Nephron (organoid): ENCODE measurements around the gene DHX40.

Experiments
- H3K27ac Mint-ChIP-seq, 3 experiments: 2 replicates each; pipeline ENCODE4 v1.8.0; 2020; ENCODE audit warnings: mixed read lengths in 3 of 3, mild to moderate bottlenecking in 2 of 3, moderate library complexity in 1 of 3
- H3K27me3 Mint-ChIP-seq: 2 replicates; pipeline ENCODE4 v1.8.0; 2021; ENCODE audit warnings: low read depth, mild to moderate bottlenecking, moderate library complexity, mixed read lengths
- H3K36me3 Mint-ChIP-seq: 2 replicates; pipeline ENCODE4 v1.8.0; 2020; ENCODE audit warnings: low read depth, mixed read lengths
- H3K4me1 Mint-ChIP-seq: 2 replicates; pipeline ENCODE4 v1.8.0; 2020; ENCODE audit warnings: mixed read lengths
- H3K4me3 Mint-ChIP-seq, 3 experiments: 2 replicates each; pipeline ENCODE4 v1.8.0; 2020; ENCODE audit warnings: mild to moderate bottlenecking in 3 of 3, mixed read lengths in 3 of 3, moderate library complexity in 2 of 3
- H3K9me3 Mint-ChIP-seq: 2 replicates; pipeline ENCODE4 v1.8.0; 2020; ENCODE audit warnings: mixed read lengths
- TF ChIP-seq, protein P1 (sequence below), 3 experiments: fragments of 200-600 bp; sonication (generic); IDR thresholded peaks; one replicate each; pipeline ENCODE4 v1.5.0; 2021; ENCODE audit warnings: antibody characterized with exemption in 3 of 3; ENCODE audit not compliant: unreplicated experiment in 3 of 3

Gene DHX40

DNA sequence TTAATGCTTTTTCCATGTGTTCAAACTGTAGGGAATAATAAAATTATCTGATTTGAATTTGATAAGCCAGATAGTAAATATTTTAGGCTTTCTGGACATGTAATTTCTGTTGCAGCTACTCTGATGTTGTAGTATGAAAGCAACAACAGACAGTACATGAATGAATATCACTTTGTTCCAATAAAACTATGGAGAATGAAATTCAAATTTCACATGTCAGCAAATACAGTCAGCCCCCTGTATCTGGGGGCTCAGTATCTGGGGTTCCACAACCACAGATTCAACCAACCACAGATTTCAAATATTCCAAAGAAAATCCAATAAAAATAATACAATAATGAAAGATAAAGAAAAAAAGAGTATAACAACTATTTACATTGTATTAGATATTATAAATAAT lies 46.1 kb downstream of the DHX40 start:
- Mint-ChIP-seq H3K4me1 (peaks cover 4% of the 10 kb centered on the region), H3K27me3 (no peaks in the 10 kb centered on the region), H3K27ac (no peak overlapping the region), H3K4me3 (no peak overlapping the region), H3K36me3 (peaks cover 35% of the 10 kb centered on the region), H3K9me3 (no peaks in the 10 kb centered on the region)
- TF ChIP-seq, protein P1, sequence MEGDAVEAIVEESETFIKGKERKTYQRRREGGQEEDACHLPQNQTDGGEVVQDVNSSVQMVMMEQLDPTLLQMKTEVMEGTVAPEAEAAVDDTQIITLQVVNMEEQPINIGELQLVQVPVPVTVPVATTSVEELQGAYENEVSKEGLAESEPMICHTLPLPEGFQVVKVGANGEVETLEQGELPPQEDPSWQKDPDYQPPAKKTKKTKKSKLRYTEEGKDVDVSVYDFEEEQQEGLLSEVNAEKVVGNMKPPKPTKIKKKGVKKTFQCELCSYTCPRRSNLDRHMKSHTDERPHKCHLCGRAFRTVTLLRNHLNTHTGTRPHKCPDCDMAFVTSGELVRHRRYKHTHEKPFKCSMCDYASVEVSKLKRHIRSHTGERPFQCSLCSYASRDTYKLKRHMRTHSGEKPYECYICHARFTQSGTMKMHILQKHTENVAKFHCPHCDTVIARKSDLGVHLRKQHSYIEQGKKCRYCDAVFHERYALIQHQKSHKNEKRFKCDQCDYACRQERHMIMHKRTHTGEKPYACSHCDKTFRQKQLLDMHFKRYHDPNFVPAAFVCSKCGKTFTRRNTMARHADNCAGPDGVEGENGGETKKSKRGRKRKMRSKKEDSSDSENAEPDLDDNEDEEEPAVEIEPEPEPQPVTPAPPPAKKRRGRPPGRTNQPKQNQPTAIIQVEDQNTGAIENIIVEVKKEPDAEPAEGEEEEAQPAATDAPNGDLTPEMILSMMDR (IDR thresholded peaks at IDR 0.05; ENCODE audit: unreplicated experiment in 3 of 3): no peak

DNA sequence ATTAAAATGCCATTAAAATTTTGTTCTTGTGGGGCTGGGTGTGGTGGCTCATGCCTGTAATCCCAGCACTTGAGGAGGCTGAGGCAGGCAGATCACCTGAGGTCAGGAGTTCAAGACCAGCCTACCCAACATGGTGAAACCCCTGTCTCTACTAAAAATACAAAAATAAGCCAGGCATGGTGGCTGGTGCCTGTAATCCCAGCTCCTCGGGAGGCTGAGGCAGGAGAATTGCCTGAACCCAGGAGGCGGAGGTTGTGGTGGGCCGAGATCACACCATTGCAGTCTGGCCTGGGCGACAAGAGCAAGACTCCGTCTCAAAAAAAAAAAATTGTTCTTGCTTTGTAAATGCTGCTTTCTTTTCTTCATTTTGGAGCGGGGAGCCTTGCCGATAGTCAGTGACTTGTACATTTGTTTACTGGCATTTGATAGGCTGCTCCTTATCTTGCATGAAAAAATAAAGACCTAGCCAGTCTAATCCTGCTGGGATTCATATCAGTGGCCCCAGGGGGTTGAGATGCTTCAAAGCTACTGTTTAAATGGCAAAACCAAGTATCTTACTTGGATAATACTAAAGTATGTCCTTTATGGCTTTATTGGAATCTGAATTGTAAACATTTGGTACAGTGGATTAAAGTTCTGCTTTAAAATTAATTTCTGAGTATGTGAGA lies 51.0 kb downstream of the DHX40 start:
- Mint-ChIP-seq H3K4me1 (peaks cover 26% of the 10 kb centered on the region), H3K36me3 (peaks cover 4% of the 10 kb centered on the region), H3K27ac (peak overlapping the region; percentile 99 to 100 (median 100)), H3K4me3 (peak overlapping the region; percentile 6 to 71 (median 64)), H3K27me3 (no peaks in the 10 kb centered on the region), H3K9me3 (no peaks in the 10 kb centered on the region)
- TF ChIP-seq, protein P1 (IDR thresholded peaks at IDR 0.05; ENCODE audit: unreplicated experiment in 3 of 3): no peak

DNA sequence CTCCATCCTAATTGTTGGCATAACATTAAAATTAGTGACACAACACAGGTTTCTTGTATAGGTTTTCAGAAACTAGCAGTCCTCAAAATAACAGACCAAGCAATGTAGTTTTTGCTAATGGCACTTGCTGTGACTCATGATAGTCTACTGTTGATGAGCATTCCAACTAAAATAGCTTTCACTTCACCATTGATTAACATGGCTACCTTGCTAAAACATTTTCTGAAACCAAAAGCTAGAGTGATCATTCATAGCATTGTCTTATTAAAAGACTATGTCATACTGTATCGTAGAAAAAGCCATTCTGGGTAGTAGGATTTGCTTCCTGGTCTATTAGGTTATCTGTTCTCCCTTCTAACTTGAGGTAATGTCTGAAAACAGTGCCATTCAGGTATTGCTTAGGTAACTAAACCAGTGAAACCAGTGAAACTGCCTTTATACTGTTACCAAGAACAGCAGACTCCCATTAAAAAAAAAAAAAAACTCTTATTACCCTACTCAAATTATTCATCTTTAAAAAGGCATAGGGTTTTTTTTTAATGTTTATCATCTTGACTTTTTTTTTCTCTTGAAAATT lies 51.8 kb downstream of the DHX40 start:
- Mint-ChIP-seq H3K4me1 (peaks cover 33% of the 10 kb centered on the region), H3K27ac (peak overlapping the region; percentile 99 to 100 (median 100)), H3K27me3 (no peaks in the 10 kb centered on the region), H3K36me3 (peaks cover 4% of the 10 kb centered on the region), H3K4me3 (peak overlapping the region; percentile 92 to 97 (median 96)), H3K9me3 (no peaks in the 10 kb centered on the region)
- TF ChIP-seq, protein P1 (IDR thresholded peaks at IDR 0.05; ENCODE audit: unreplicated experiment in 3 of 3): no peak

DNA sequence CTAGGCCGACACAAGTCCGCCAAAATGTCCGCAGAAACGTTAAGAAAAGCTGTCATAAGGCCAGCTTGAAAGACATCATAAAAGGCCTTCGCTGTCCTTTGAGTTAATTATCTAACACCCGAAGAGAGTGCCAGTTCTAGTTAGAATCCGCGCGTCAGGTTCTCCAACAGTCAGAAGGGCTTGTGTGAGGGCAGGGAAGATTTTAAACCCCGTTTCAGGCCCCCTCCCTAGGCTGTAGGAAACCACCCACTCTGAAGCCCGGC lies 53.6 kb downstream of the DHX40 start:
- peaks cover 42% of the 10 kb centered on the region for H3K4me1 Mint-ChIP-seq
- H3K4me3 Mint-ChIP-seq: peak overlapping the region; percentile 92 to 97 (median 96)
- TF ChIP-seq, protein P1 (IDR thresholded peaks at IDR 0.05; ENCODE audit: unreplicated experiment in 3 of 3): no peak
- peak overlapping the region; percentile 99 to 100 (median 100) for H3K27ac Mint-ChIP-seq
- H3K9me3 Mint-ChIP-seq: no peaks in the 10 kb centered on the region
- no peaks in the 10 kb centered on the region for H3K27me3 Mint-ChIP-seq
- peaks cover 2% of the 10 kb centered on the region for H3K36me3 Mint-ChIP-seq

DNA sequence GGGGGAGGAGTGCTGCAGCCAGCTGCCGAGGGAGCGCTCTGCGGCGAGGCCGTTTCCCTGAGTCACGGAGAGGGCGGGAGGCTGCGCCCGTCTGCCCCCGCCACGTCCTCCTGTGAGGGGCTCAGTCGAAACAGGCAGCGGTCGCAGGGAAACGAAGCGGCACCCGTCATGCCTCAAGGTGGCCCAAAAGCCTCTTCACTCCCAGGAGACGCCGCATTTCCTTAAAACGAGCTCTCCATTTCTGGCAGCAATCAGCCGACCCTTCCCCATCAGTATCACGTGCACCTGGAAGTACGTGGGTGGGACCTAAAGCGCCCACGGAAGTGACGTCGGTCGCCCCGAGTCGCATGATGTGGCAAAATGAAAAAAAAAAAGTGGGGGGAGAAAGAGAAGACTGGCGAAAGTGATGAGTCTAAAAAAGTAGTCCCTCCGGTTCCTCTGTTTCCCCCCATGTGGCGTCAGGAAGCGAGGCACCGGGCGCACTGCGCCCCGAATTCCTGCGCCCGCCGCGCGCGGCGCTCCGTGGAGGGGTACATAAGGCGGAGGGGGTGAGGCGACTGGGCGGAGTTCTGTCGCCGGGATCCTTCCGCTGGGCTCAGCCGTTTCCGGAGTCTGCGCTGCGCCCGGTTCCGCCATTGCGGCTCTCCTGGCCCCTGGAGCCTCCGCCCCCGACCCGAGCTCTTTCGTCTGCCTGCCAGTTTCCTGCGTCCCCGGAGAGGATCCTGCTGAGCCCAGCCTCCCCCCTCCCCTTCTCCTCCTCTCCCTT lies 54.1 kb downstream of the DHX40 start, which contains the start of gene CLTC:
TSS of gene CLTC (plus strand) at position 598 of the 766 bp plus-strand sequence. CDS start 237 bp downstream, outside the sequence.
- Mint-ChIP-seq H3K27me3 (no peaks in the 10 kb centered on the region), H3K9me3 (no peaks in the 10 kb centered on the region), H3K4me1 (peaks cover 44% of the 10 kb centered on the region), H3K27ac (peak within 1 kb of the TSS; percentile 99 to 100 (median 100)), H3K36me3 (peaks cover 4% of the 10 kb centered on the region), H3K4me3 (peak within 1 kb of the TSS; percentile 92 to 97 (median 96))
- TF ChIP-seq, protein P1 (IDR thresholded peaks at IDR 0.05; ENCODE audit: unreplicated experiment in 3 of 3): no peak
